H4 (cell line): ENCODE data around the gene RHOT2. TPM values are rescaled to one million over a fixed set of nuclear protein-coding genes. Genes with fewer than 3 reads are reported as not detected.

Experiments
- total RNA-seq: library from RNA; depleted of rRNA; stranded (reverse); fragments of >200 nt; shearing (Covaris generic); gene quantifications from 2 replicates; pipeline ENCODE4 v1.2.3, GENCODE V29; 2014; rRNA removed

The RHOT2 gene
- total RNA-seq, 1 experiment from 2014 or later: 6.5 TPM

Other genes starting within 250 kb of the RHOT2 start
- 5.4 and 11.5 TPM in 2 replicates for gene RAB11FIP3, start 242.5 kb upstream of the RHOT2 start, total RNA-seq
- 4.4 and 8.3 TPM in 2 replicates for gene CAPN15, start 140.4 kb upstream of the RHOT2 start, total RNA-seq
- not detected in 2 replicates for gene PRR35, start 107.7 kb upstream of the RHOT2 start, total RNA-seq
- gene NHLRC4, start 101.1 kb upstream of the RHOT2 start, total RNA-seq: 0.06 and 0.43 TPM in 2 replicates
- gene PIGQ, start 98.2 kb upstream of the RHOT2 start, total RNA-seq: 7.6 and 7.7 TPM in 2 replicates
- gene RAB40C, start 78.1 kb upstream of the RHOT2 start, total RNA-seq: 4.4 and 5.1 TPM in 2 replicates
- not detected in 2 replicates for gene WFIKKN1, start 37.1 kb upstream of the RHOT2 start, total RNA-seq
- gene METTL26, start 31.8 kb upstream of the RHOT2 start, total RNA-seq: 85.7 and 112 TPM in 2 replicates
- 11.9 and 14.5 TPM in 2 replicates for gene MCRIP2, start 26.3 kb upstream of the RHOT2 start, total RNA-seq
- 2.5 and 4.8 TPM in 2 replicates for gene WDR90, start 18.8 kb upstream of the RHOT2 start, total RNA-seq
- 0.31 and 3.8 TPM in 2 replicates for gene RHBDL1, start 7.5 kb downstream of the RHOT2 start, total RNA-seq
- gene STUB1, start 12.3 kb downstream of the RHOT2 start, total RNA-seq: 102 and 123 TPM in 2 replicates
- 11.3 and 18.1 TPM in 2 replicates for gene JMJD8, start 16.2 kb downstream of the RHOT2 start, total RNA-seq
- 0.86 and 0.99 TPM in 2 replicates for gene WDR24, start 22.3 kb downstream of the RHOT2 start, total RNA-seq
- gene FBXL16, start 37.7 kb downstream of the RHOT2 start, total RNA-seq: 1.0 and 2.2 TPM in 2 replicates
- gene METRN, start 47.0 kb downstream of the RHOT2 start, total RNA-seq: 21.4 and 58.1 TPM in 2 replicates
- gene ANTKMT, start 53.0 kb downstream of the RHOT2 start, total RNA-seq: 10.9 and 22.8 TPM in 2 replicates
- gene CCDC78, start 58.3 kb downstream of the RHOT2 start, total RNA-seq: 0.23 TPM in 1 of 2 replicates, not detected in the other
- gene HAGHL, start 59.0 kb downstream of the RHOT2 start, total RNA-seq: 4.1 and 14.5 TPM in 2 replicates
- 15.0 and 18.5 TPM in 2 replicates for gene CIAO3, start 72.9 kb downstream of the RHOT2 start, total RNA-seq
- gene MSLN, start 92.6 kb downstream of the RHOT2 start, total RNA-seq: not detected in 2 replicates
- 18.6 and 19.6 TPM in 2 replicates for gene RPUSD1, start 120.2 kb downstream of the RHOT2 start, total RNA-seq
- gene CHTF18, start 120.5 kb downstream of the RHOT2 start, total RNA-seq: 6.1 and 7.9 TPM in 2 replicates
- gene GNG13, start 132.6 kb downstream of the RHOT2 start, total RNA-seq: not detected in 2 replicates